MCF 10A (cell line): ENCODE data around the gene CDH1. TPM values are rescaled to one million over a fixed set of nuclear protein-coding genes. Genes with fewer than 3 reads are reported as not detected.

Experiments
- BruUV-seq: library from RNA; stranded (reverse); fragments of 400-500 nt; replicated peaks from 2 replicates; lab custom pipeline; 2021; lab: Mats Ljungman, UMichigan
- CTCF ChIA-PET: fragments of 300-600 bp; sonication (Branson Sonifier 250); formaldehyde crosslinking; extraction: SDS; loops from one replicate; lab custom pipeline; 2021; ENCODE audit warnings: antibody characterized with exemption, inconsistent platforms; lab: Yijun Ruan, JAX
- POLR2A ChIA-PET: fragments of 300-600, 350-650 bp; sonication (Branson Sonifier 250); formaldehyde crosslinking; extraction: SDS; loops from one replicate; lab custom pipeline; 2020; ENCODE audit warnings: antibody characterized with exemption, inconsistent platforms; lab: Yijun Ruan, JAX
- DNase-seq: peaks from one replicate; pipeline ENCODE4 v3.0.0-alpha.2; 2018; ENCODE audit not compliant: unreplicated experiment
- H3K27ac Mint-ChIP-seq: one replicate; pipeline ENCODE4 v1.8.0; 2022; ENCODE audit warnings: mild to moderate bottlenecking, low read depth, mixed read lengths; ENCODE audit not compliant: unreplicated experiment
- H3K27me3 Mint-ChIP-seq: one replicate; pipeline ENCODE4 v1.8.0; 2022; ENCODE audit warnings: mixed read lengths; ENCODE audit not compliant: insufficient read depth, unreplicated experiment
- H3K36me3 Mint-ChIP-seq: one replicate; pipeline ENCODE4 v1.8.0; 2022; ENCODE audit warnings: mild to moderate bottlenecking, moderate library complexity, mixed read lengths; ENCODE audit not compliant: insufficient read depth, unreplicated experiment
- H3K4me1 Mint-ChIP-seq: one replicate; pipeline ENCODE4 v1.8.0; 2022; ENCODE audit warnings: mixed read lengths; ENCODE audit not compliant: insufficient read depth, unreplicated experiment
- H3K4me3 Mint-ChIP-seq: one replicate; pipeline ENCODE4 v1.8.0; 2022; ENCODE audit warnings: mild to moderate bottlenecking, moderate library complexity, mixed read lengths; ENCODE audit not compliant: unreplicated experiment
- H3K9me3 Mint-ChIP-seq: one replicate; pipeline ENCODE4 v1.8.0; 2022; ENCODE audit warnings: mixed read lengths; ENCODE audit not compliant: unreplicated experiment
- CTCF ChIP-seq: fragments of 200-600 bp; IDR thresholded peaks from one replicate; pipeline ENCODE4 v1.8.0; 2022; ENCODE audit warnings: antibody characterized with exemption, mild to moderate bottlenecking; ENCODE audit not compliant: unreplicated experiment
- intact Hi-C: fragments of 100-400 bp; cut with micrococcal nuclease; formaldehyde crosslinking; loops from 2 replicates; pipeline ENCODE4 v1.14.1; 2022
- total RNA-seq: library from RNA; stranded (reverse); gene quantifications from 2 replicates; pipeline ENCODE4 v1.2.3, GENCODE V29; 2022

The CDH1 gene
- total RNA-seq, 1 experiment from 2014 or later, result 37.6 TPM

- Mint-ChIP-seq H3K27me3 (no peaks in the 10 kb centered on the region), H3K36me3 (no peaks in the 10 kb centered on the region), H3K4me1 (peaks cover 14% of the 10 kb centered on the region), H3K9me3 (no peaks in the 10 kb centered on the region), H3K27ac (no peak overlapping the region), H3K4me3 (no peak overlapping the region)
- intact Hi-C loops, result no loop called here
- CTCF ChIA-PET, result no interaction called here
- no peak for DNase-seq
- TF ChIP-seq CTCF, result no peak
- POLR2A ChIA-PET, result no interaction called here
- BruUV-seq, result no TSS peak
Measured at GRCh38 chr16:68732741-68733399, 4.2 kb upstream of the CDH1 start.

GRCh38 chr16:68733570-68733969 is 3.5 kb upstream of the CDH1 start:
- no peak for TF ChIP-seq CTCF
- Mint-ChIP-seq H3K27me3 (no peaks in the 10 kb centered on the region), H3K4me1 (peaks cover 15% of the 10 kb centered on the region), H3K4me3 (no peak overlapping the region), H3K36me3 (no peaks in the 10 kb centered on the region), H3K27ac (no peak overlapping the region), H3K9me3 (no peaks in the 10 kb centered on the region)
- ChIA-PET CTCF (no interaction called here), POLR2A (no interaction called here)
- no TSS peak for BruUV-seq
- intact Hi-C loops, result no loop called here
- DNase-seq, result no peak

GRCh38 chr16:68734782-68735181 is 2.3 kb upstream of the CDH1 start:
- Mint-ChIP-seq H3K4me1 (peaks cover 15% of the 10 kb centered on the region), H3K27me3 (no peaks in the 10 kb centered on the region), H3K9me3 (no peaks in the 10 kb centered on the region), H3K36me3 (no peaks in the 10 kb centered on the region), H3K4me3 (no peak overlapping the region), H3K27ac (no peak overlapping the region)
- BruUV-seq, result no TSS peak
- TF ChIP-seq CTCF, result no peak
- no peak for DNase-seq
- ChIA-PET POLR2A (interaction anchor here (1.2 kb wide), 1 partner anchor 75 kb away, joined by 4 read pairs; no protein-coding TSS in a partner anchor), CTCF (interaction anchor here (2.9 kb wide), 1 partner anchor 144 kb away, joined by 23 read pairs; no protein-coding TSS in a partner anchor)
- intact Hi-C loops, result no loop called here

- H3K27me3 Mint-ChIP-seq, result no peaks in the 10 kb centered on the region
- peak overlapping the region; percentile 79 for H3K4me3 Mint-ChIP-seq
- TF ChIP-seq CTCF, result no peak
- ChIA-PET CTCF (interaction anchor here (0.7 to 2.9 kb wide), 5 partner anchors 30 to 520 kb away, joined by 3 to 23 read pairs (median 3); no protein-coding TSS in a partner anchor), POLR2A (interaction anchor here (0.6 to 4.2 kb wide), 17 partner anchors 10 to 206 kb away, joined by 3 to 36 read pairs (median 3); no protein-coding TSS in a partner anchor)
- BruUV-seq, result no TSS peak
- no peaks in the 10 kb centered on the region for H3K36me3 Mint-ChIP-seq
- H3K9me3 Mint-ChIP-seq, result no peaks in the 10 kb centered on the region
- DNase-seq, result no peak
- intact Hi-C loops, result no loop called here
- peaks cover 24% of the 10 kb centered on the region for H3K4me1 Mint-ChIP-seq
- H3K27ac Mint-ChIP-seq, result no peak overlapping the region
Measured at GRCh38 chr16:68736561-68736960, 531 bp upstream of the CDH1 start.
